SK-N-MC (cell line): ENCODE measurements around the gene DTNBP1.

Experiments used
- DNase-seq: peaks from one replicate; pipeline ENCODE4 v3.0.0-alpha.2; 2011; ENCODE audit warnings: low read depth, low spot score
- H3K27ac ChIP-seq: fragments of 200-600 bp; sonication (generic); 2 replicates; pipeline ENCODE4 v1.5.1; 2016; ENCODE audit warnings: mixed run types
- H3K36me3 ChIP-seq: fragments of 200-600 bp; sonication (generic); 2 replicates; pipeline ENCODE4 v1.6.1; 2017; ENCODE audit warnings: antibody characterized with exemption, low read length, mixed read lengths; ENCODE audit not compliant: insufficient read depth
- H3K4me3 ChIP-seq: fragments of 200-600 bp; sonication (generic); 2 replicates; pipeline ENCODE4 v1.5.1; 2016
- H3K9ac ChIP-seq: fragments of 200-600 bp; sonication (generic); 2 replicates; pipeline ENCODE4 v1.8.0; 2017; ENCODE audit warnings: mixed run types, mixed read lengths; ENCODE audit not compliant: insufficient read length
- H3K9me3 ChIP-seq: fragments of 200-600 bp; sonication (generic); 2 replicates; pipeline ENCODE4 v1.6.1; 2017; ENCODE audit warnings: low read depth, mild to moderate bottlenecking, antibody characterized with exemption, low read length, moderate library complexity, mixed read lengths
- EZH2 ChIP-seq: fragments of 200-600 bp; sonication (generic); IDR thresholded peaks from one replicate; pipeline ENCODE4 v1.6.1; 2017; ENCODE audit warnings: antibody characterized with exemption
- FOXP2 ChIP-seq: optimal IDR thresholded peaks from 2 replicates; pipeline ENCODE3; 2011; ENCODE audit warnings: mild to moderate bottlenecking, moderate library complexity; ENCODE audit not compliant: insufficient read depth; ENCODE audit errors: extremely low read length, control extremely low read depth
- POLR2AphosphoS5 ChIP-seq: IDR thresholded peaks from 2 replicates; pipeline ENCODE4 v1.6.1; 2012; ENCODE audit warnings: mild to moderate bottlenecking, low read depth, low read length, borderline replicate concordance

The DTNBP1 gene

DNA sequence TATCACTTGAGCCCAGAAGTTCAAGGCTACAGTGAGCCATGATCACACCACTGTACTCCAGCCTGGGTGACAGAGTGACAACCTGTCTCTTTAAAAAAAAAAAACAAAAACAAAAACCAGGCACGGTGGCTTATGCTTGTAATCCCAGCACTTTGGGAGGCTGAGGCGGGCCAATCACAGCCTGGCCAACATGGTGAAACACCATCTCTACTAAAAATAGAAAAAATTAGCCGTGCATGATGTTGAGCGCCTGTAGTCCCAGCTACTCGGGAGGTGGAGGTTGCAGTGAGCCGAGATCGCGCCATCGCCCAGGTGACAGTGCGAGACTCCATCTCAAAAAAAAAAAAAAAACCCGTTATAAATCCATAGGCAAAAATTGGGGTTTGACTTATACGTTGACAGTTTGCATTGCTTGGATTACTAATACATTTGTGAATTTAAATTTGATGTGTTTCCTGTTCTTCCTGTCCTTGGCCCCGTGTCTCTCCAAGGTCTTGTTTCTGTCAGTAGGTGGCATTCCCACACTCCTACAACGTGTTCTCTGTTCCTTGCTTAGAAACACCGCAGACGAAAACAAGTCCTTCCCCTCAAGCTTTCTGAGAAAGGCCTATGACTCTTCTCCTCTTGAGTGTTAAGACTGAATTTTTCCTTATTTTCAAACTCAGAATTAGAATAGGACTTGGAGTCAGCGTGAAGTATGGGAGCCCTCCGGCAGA is 147.0 kb downstream of the DTNBP1 start:
- peaks cover 95% of the 10 kb centered on the region for H3K36me3 ChIP-seq
- H3K9me3 ChIP-seq: no peaks in the 10 kb centered on the region
- H3K4me3 ChIP-seq: no peak overlapping the region
- no peak for TF ChIP-seq EZH2
- TF ChIP-seq POLR2AphosphoS5: no peak
- TF ChIP-seq FOXP2: no peak
- DNase-seq: no peak
- H3K27ac ChIP-seq: no peak overlapping the region
- no peak overlapping the region for H3K9ac ChIP-seq

DNA sequence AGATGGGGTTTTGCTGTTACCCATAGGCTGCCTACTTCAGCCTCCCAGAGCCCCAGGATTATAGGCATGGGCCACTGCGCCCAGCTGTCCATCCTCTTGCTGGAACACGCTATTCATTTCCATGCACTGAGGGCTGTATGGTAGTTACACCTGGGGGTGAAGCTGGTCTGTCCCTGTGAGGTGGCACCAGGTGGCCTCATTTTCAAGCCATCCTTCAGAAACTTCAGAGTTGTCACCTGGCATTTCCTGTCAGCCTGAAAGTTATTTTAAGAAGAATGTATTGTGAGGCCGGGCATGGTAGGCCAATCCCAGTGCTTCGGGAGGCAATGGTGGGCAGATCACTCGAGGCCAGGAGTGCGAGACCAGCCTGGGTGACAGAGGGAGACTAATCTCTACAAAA is 147.6 kb downstream of the DTNBP1 start:
- Histone ChIP-seq H3K36me3 (peaks cover 95% of the 10 kb centered on the region), H3K27ac (no peak overlapping the region), H3K9ac (no peak overlapping the region), H3K4me3 (no peak overlapping the region), H3K9me3 (no peaks in the 10 kb centered on the region)
- TF ChIP-seq FOXP2 (no peak), POLR2AphosphoS5 (no peak), EZH2 (no peak)
- no peak for DNase-seq

DNA sequence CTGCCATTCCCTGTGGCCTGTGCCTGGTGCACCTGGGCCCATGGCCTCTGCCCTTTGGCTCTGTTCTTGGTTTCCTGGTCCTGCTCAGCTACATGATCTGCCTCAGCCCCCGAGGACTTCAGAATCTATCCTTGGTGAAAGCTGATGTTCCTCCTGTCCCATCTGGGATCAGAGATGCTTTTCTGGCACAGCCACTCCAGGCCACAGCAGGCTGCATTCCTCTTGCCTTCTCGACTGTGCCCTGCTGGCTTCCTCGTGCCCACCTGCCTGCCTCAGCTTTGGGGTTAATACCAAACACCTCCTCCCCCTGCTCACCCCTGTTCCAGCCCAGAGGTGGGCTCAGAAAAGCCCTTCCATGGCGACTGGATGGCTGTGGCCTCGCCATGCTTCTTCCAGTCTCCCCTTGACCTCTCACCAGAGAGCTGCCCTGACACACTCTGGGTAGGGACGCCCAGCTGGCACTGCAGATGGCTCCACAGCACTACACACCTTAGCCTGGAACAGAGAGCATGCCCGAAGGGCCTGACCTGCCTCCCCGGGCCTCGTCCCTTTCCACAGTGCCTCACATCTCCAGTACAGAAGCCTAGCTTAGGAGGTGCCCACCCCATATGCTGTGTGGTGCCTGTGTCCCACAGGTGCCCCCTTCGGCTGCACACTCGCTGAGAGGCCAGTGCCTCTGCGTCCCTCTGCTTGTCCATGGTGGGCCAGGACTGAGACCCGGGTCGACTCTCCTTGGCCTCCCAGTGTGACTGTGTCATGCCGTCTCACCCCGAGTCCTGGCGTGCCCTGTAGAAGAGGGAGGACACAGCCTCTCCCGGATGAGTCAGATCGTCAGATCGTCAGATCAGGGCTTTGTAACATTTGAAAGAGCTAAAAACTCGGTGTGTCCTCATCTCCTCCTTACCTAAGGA is 148.8 kb downstream of the DTNBP1 start:
- no peak overlapping the region for H3K4me3 ChIP-seq
- no peak overlapping the region for H3K27ac ChIP-seq
- no peak for DNase-seq
- peaks cover 97% of the 10 kb centered on the region for H3K36me3 ChIP-seq
- no peaks in the 10 kb centered on the region for H3K9me3 ChIP-seq
- TF ChIP-seq FOXP2 (no peak), POLR2AphosphoS5 (no peak), EZH2 (no peak)
- no peak overlapping the region for H3K9ac ChIP-seq

DNA sequence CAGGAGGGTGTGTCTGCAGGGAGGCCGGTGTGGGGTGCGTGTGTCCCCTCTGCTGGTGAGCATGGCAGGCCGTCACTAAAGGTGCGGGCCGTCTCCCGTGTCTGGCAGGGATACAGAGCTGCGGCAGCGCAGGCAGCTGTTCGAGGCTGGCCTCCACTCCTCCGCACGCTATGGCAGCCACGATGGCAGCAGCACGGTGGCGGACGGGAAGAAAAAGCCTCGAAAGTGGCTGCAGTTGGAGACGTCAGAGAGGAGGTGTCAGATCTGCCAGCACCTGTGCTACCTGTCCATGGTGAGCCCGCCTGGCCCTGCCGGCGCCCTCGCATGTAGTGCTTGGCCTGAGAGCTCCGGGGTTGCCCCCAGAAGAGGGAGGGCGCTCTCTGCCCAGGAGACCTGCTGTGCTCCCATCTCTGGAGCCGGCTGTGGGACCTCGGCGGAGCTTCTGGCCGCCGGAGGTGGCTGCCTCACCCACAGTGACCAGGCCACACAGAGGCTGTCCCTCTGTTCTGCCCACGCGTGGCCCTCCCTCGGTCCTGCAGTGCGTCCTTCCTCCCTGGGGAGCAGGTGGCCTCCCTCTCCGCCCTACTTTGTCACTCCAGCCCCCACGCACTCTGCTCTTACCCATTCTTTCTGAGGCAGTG is 149.6 kb downstream of the DTNBP1 start:
- Histone ChIP-seq H3K36me3 (peaks cover 98% of the 10 kb centered on the region), H3K4me3 (no peak overlapping the region), H3K27ac (no peak overlapping the region), H3K9ac (no peak overlapping the region), H3K9me3 (no peaks in the 10 kb centered on the region)
- DNase-seq: no peak
- TF ChIP-seq FOXP2 (no peak), POLR2AphosphoS5 (no peak), EZH2 (no peak)

DNA sequence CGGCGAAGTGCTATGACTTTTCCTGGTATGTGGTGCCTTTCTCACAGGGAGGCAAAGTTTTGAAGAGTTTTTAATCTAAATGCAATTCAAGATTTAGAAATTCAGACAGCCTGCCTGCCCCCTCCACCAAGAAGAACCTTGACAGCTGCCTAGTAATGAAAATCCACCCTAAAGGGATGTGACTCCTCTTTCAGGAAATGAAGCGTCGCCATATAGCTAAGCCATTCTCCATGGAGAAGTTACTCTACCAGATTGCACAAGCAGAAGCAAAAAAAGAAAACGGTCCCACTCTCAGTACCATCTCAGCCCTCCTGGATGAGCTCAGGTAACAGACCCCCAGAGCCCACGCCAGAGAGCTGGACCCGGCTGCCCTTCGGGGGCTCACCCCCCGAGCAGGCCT is 150.1 kb downstream of the DTNBP1 start:
- Histone ChIP-seq H3K9me3 (no peaks in the 10 kb centered on the region), H3K9ac (no peak overlapping the region), H3K36me3 (peaks cover 98% of the 10 kb centered on the region), H3K4me3 (no peak overlapping the region), H3K27ac (0 out of 2 replicates have a peak overlapping the region, but pooled peaks have one; percentile 3)
- no peak for TF ChIP-seq EZH2
- no peak for TF ChIP-seq FOXP2
- TF ChIP-seq POLR2AphosphoS5: no peak
- no peak for DNase-seq

DNA sequence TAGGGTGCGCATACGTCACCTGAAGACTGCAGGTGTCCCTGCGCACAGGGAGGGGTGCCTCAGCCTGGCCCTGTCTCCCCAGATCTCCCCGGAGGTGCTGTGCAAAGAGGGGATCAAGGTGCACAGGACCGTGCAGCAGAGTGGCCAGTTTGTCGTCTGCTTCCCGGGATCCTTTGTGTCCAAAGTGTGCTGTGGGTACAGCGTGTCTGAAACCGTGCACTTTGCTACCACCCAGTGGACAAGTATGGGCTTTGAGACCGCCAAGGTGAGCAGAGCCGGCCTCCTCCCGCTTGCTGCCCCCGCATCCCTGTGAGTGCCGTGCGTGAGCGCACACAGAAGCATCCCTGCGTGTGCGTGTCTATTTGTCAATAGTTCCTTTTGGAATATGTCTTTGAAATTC is 150.7 kb downstream of the DTNBP1 start:
- Histone ChIP-seq H3K9me3 (no peaks in the 10 kb centered on the region), H3K36me3 (peaks cover 98% of the 10 kb centered on the region), H3K4me3 (no peak overlapping the region), H3K9ac (no peak overlapping the region), H3K27ac (0 out of 2 replicates have a peak overlapping the region, but pooled peaks have one; percentile 3)
- no peak for DNase-seq
- TF ChIP-seq EZH2 (no peak), POLR2AphosphoS5 (0 out of 2 replicates have a peak, but pooled peaks have one; percentile 2), FOXP2 (no peak)

DNA sequence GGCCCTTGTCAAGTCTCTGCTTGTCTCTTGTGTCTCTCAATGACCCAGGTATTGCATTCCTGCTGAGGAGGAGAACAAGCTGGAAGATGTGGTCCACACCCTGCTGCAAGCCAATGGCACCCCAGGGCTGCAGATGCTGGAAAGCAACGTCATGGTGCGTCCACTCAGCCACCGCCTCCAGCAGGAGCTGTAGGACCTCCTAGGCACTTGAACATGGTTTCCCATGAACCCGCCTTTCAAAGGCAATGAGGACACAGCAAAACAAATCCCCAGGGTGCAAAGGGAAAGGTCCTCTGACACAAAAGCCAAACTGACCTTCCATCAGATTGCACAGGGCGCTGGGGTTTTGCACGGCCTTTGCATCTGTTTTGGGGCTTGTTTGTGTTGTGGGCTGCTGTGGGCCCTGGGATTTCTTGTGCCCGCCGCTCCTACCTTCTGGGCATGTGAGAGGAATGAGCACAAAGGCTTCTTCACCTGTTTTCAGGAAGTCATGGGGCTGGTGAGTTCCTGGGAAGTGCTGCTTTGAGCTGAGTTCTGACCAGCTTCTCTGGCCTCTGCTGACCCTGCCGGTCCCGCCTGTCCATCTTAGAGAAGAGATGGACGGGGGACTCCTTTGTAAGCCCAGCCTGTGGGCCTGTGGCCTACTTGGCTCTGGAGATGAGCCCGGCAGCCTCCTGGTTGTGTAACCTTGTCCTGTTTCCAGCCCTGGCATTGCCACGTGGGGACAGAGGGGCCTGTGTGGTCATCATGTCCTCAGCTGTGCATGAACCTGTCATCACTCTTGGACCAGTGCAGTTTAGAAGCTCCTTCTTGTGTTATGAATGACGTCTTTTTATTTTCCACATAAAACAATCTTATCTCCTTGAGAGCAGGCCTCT is 151.3 kb downstream of the DTNBP1 start:
- H3K36me3 ChIP-seq: peaks cover 98% of the 10 kb centered on the region
- no peak overlapping the region for H3K9ac ChIP-seq
- TF ChIP-seq EZH2 (no peak), POLR2AphosphoS5 (no peak), FOXP2 (no peak)
- H3K4me3 ChIP-seq: no peak overlapping the region
- DNase-seq: no peak
- H3K27ac ChIP-seq: no peak overlapping the region
- no peaks in the 10 kb centered on the region for H3K9me3 ChIP-seq
